Measurements from ENCODE around the gene NLRX1. TPM values are rescaled to one million over a fixed set of nuclear protein-coding genes. Genes with fewer than 3 reads are reported as not detected.

NLRX1 gene
- total RNA-seq, 1 experiment from 2014 or later, result 0.24 TPM

GRCh38 chr11:119148720-119149017 lies 19.9 kb upstream of the NLRX1 start:
- Histone ChIP-seq H3K27me3 (peaks cover 13% of the 10 kb centered on the region; the same call in 1 of the 2 replicates), H3K4me3 (peak overlapping the region; percentile 60), H3K4me1 (no peaks in the 10 kb centered on the region; the same call in 1 of the 2 replicates), H3K36me3 (no peaks in the 10 kb centered on the region), H3K27ac (no peak overlapping the region), H3K9me3 (replicated peaks) (no peaks in the 10 kb centered on the region)
- DNase-seq, result no peak

- peak; percentile 30 to 37 for DNase-seq
- H3K4me1 ChIP-seq, result no peaks in the 10 kb centered on the region; the same call in 1 of the 2 replicates
- H3K27ac ChIP-seq, result no peak within 1 kb of the TSS
- H3K4me3 ChIP-seq, result peak within 1 kb of the TSS; percentile 60
- no peaks in the 10 kb centered on the region for H3K36me3 ChIP-seq
- peaks cover 13% of the 10 kb centered on the region; the same call in 1 of the 2 replicates for H3K27me3 ChIP-seq
- H3K9me3 ChIP-seq (replicated peaks), result no peaks in the 10 kb centered on the region
These were observed 19.3 kb upstream of the NLRX1 start, which contains the start of gene ABCG4 for GRCh38 chr11:119149018-119149785. TSS of gene ABCG4 (plus strand) at chr11:119149052. CDS start at chr11:119149966, 914 bp downstream.

- no peaks in the 10 kb centered on the region for H3K36me3 ChIP-seq
- no peak overlapping the region for H3K27ac ChIP-seq
- H3K4me3 ChIP-seq, result peak overlapping the region; percentile 60
- peaks cover 13% of the 10 kb centered on the region; the same call in 1 of the 2 replicates for H3K27me3 ChIP-seq
- DNase-seq, result no peak
- no peaks in the 10 kb centered on the region; the same call in 1 of the 2 replicates for H3K4me1 ChIP-seq
- no peaks in the 10 kb centered on the region for H3K9me3 ChIP-seq (replicated peaks)
These were observed 18.7 kb upstream of the NLRX1 start for GRCh38 chr11:119149786-119150275.

- DNase-seq, result no peak
- Histone ChIP-seq H3K4me1 (no peaks in the 10 kb centered on the region; the same call in 1 of the 2 replicates), H3K9me3 (replicated peaks) (no peaks in the 10 kb centered on the region), H3K4me3 (no peak overlapping the region), H3K27ac (no peak overlapping the region), H3K36me3 (no peaks in the 10 kb centered on the region), H3K27me3 (peaks cover 13% of the 10 kb centered on the region; the same call in 1 of the 2 replicates)
These were observed 16.5 kb upstream of the NLRX1 start for GRCh38 chr11:119152043-119152442.

- H3K27me3 ChIP-seq, result peaks cover 13% of the 10 kb centered on the region; the same call in 1 of the 2 replicates
- H3K4me3 ChIP-seq, result no peak overlapping the region
- no peaks in the 10 kb centered on the region for H3K36me3 ChIP-seq
These were observed 15.9 kb upstream of the NLRX1 start for GRCh38 chr11:119152604-119153003.

GRCh38 chr11:119153049-119153818 lies 15.3 kb upstream of the NLRX1 start:
- DNase-seq, result no peak
- Histone ChIP-seq H3K9me3 (replicated peaks) (no peaks in the 10 kb centered on the region), H3K36me3 (no peaks in the 10 kb centered on the region), H3K4me1 (no peaks in the 10 kb centered on the region; the same call in 1 of the 2 replicates), H3K27ac (no peak overlapping the region), H3K4me3 (no peak overlapping the region), H3K27me3 (peaks cover 13% of the 10 kb centered on the region; the same call in 1 of the 2 replicates)

More at GRCh38 chr11:119152604-119153003, 15.9 kb upstream of the NLRX1 start:
- H3K27ac ChIP-seq, result no peak overlapping the region
- no peak for DNase-seq
- H3K9me3 ChIP-seq (replicated peaks), result no peaks in the 10 kb centered on the region
- H3K4me1 ChIP-seq, result no peaks in the 10 kb centered on the region; the same call in 1 of the 2 replicates

- DNase-seq, result no peak
- no peak overlapping the region for H3K4me3 ChIP-seq
- no peak overlapping the region for H3K27ac ChIP-seq
- H3K36me3 ChIP-seq, result no peaks in the 10 kb centered on the region
- H3K27me3 ChIP-seq, result peaks cover 13% of the 10 kb centered on the region; the same call in 1 of the 2 replicates
- H3K9me3 ChIP-seq (replicated peaks), result no peaks in the 10 kb centered on the region
- no peaks in the 10 kb centered on the region for H3K4me1 ChIP-seq
These were observed 14.3 kb upstream of the NLRX1 start for GRCh38 chr11:119154178-119154577.

- 0 out of 2 replicates have a peak, but pooled peaks cover 3% of the 10 kb centered on the region for H3K27me3 ChIP-seq
- no peaks in the 10 kb centered on the region for H3K36me3 ChIP-seq
- H3K9me3 ChIP-seq (replicated peaks), result no peaks in the 10 kb centered on the region
- H3K4me3 ChIP-seq, result no peak overlapping the region
- DNase-seq, result peak; percentile 36
- no peaks in the 10 kb centered on the region for H3K4me1 ChIP-seq
- no peak overlapping the region for H3K27ac ChIP-seq
These were observed 12.6 kb upstream of the NLRX1 start for GRCh38 chr11:119155733-119156492.

GRCh38 chr11:119156496-119156895 lies 12.0 kb upstream of the NLRX1 start:
- no peak overlapping the region for H3K4me3 ChIP-seq
- H3K9me3 ChIP-seq (replicated peaks), result no peaks in the 10 kb centered on the region
- no peaks in the 10 kb centered on the region for H3K36me3 ChIP-seq
- 0 out of 2 replicates have a peak, but pooled peaks cover 3% of the 10 kb centered on the region for H3K27me3 ChIP-seq
- no peaks in the 10 kb centered on the region for H3K4me1 ChIP-seq
- H3K27ac ChIP-seq, result no peak overlapping the region
- no peak for DNase-seq

GRCh38 chr11:119157063-119157462 lies 11.5 kb upstream of the NLRX1 start:
- H3K36me3 ChIP-seq, result no peaks in the 10 kb centered on the region
- DNase-seq, result no peak
- no peaks in the 10 kb centered on the region for H3K9me3 ChIP-seq (replicated peaks)
- no peak overlapping the region for H3K27ac ChIP-seq
- H3K4me3 ChIP-seq, result no peak overlapping the region
- H3K27me3 ChIP-seq, result 0 out of 2 replicates have a peak, but pooled peaks cover 3% of the 10 kb centered on the region
- no peaks in the 10 kb centered on the region for H3K4me1 ChIP-seq

GRCh38 chr11:119158467-119158866 lies 10.1 kb upstream of the NLRX1 start:
- H3K4me1 ChIP-seq, result no peaks in the 10 kb centered on the region
- DNase-seq, result no peak
- H3K4me3 ChIP-seq, result no peak overlapping the region
- H3K9me3 ChIP-seq (replicated peaks), result no peaks in the 10 kb centered on the region
- no peaks in the 10 kb centered on the region for H3K36me3 ChIP-seq
- H3K27me3 ChIP-seq, result no peaks in the 10 kb centered on the region
- no peak overlapping the region for H3K27ac ChIP-seq

- Histone ChIP-seq H3K4me1 (no peaks in the 10 kb centered on the region), H3K4me3 (no peak overlapping the region), H3K9me3 (replicated peaks) (no peaks in the 10 kb centered on the region), H3K36me3 (no peaks in the 10 kb centered on the region), H3K27ac (no peak overlapping the region), H3K27me3 (no peaks in the 10 kb centered on the region)
- DNase-seq, result no peak
These were observed 8.4 kb upstream of the NLRX1 start for GRCh38 chr11:119160151-119160550.

- no peak overlapping the region for H3K27ac ChIP-seq
These were observed 6.7 kb upstream of the NLRX1 start for GRCh38 chr11:119161871-119162270.

GRCh38 chr11:119166368-119167076 lies 2.0 kb upstream of the NLRX1 start:
- DNase-seq, result no peak
- H3K27ac ChIP-seq, result no peak overlapping the region

More at GRCh38 chr11:119161871-119162270, 6.7 kb upstream of the NLRX1 start:
- DNase-seq, result no peak
- Histone ChIP-seq H3K36me3 (no peaks in the 10 kb centered on the region), H3K4me3 (no peak overlapping the region), H3K9me3 (replicated peaks) (no peaks in the 10 kb centered on the region), H3K27me3 (no peaks in the 10 kb centered on the region), H3K4me1 (no peaks in the 10 kb centered on the region)

More at GRCh38 chr11:119166368-119167076, 2.0 kb upstream of the NLRX1 start:
- Histone ChIP-seq H3K36me3 (no peaks in the 10 kb centered on the region), H3K27me3 (no peaks in the 10 kb centered on the region), H3K4me1 (no peaks in the 10 kb centered on the region), H3K9me3 (replicated peaks) (no peaks in the 10 kb centered on the region), H3K4me3 (no peak overlapping the region)

Measured in SJCRH30 (cell line).